ENCODE measurements around the gene CDK15. TPM values are rescaled to one million over a fixed set of nuclear protein-coding genes. Genes with fewer than 3 reads are reported as not detected.

CDK15 gene
- total RNA-seq, 1 donor from 2014 or later: 2.3 TPM

GRCh38 chr2:201904538-201905420 lies 98.4 kb downstream of the CDK15 start:
- DNase-seq (ENCODE audit: low read depth): no peak
- TF ChIP-seq CTCF (conservative IDR thresholded peaks at IDR 0.05; ENCODE audit: low read depth, low read length): no peak
- no peak overlapping the region for H3K4me3 ChIP-seq (ENCODE audit: low read depth, low read length)

- DNase-seq (ENCODE audit: low read depth): no peak
- H3K4me3 ChIP-seq (ENCODE audit: low read depth, low read length): no peak overlapping the region
- TF ChIP-seq CTCF (conservative IDR thresholded peaks at IDR 0.05; ENCODE audit: low read depth, low read length): no peak
These were observed 100.6 kb downstream of the CDK15 start for GRCh38 chr2:201906777-201907562.

GRCh38 chr2:201907563-201907881 lies 101.2 kb downstream of the CDK15 start:
- DNase-seq (ENCODE audit: low read depth): no peak
- TF ChIP-seq CTCF (conservative IDR thresholded peaks at IDR 0.05; ENCODE audit: low read depth, low read length): no peak
- H3K4me3 ChIP-seq (ENCODE audit: low read depth, low read length): no peak overlapping the region

- no peak overlapping the region for H3K4me3 ChIP-seq (ENCODE audit: low read depth, low read length)
- no peak for TF ChIP-seq CTCF (conservative IDR thresholded peaks at IDR 0.05; ENCODE audit: low read depth, low read length)
- DNase-seq (ENCODE audit: low read depth): no peak
These were observed 102.6 kb downstream of the CDK15 start for GRCh38 chr2:201908901-201909300.

GRCh38 chr2:201909348-201909747 lies 103.0 kb downstream of the CDK15 start:
- DNase-seq (ENCODE audit: low read depth): no peak
- no peak for TF ChIP-seq CTCF (conservative IDR thresholded peaks at IDR 0.05; ENCODE audit: low read depth, low read length)
- H3K4me3 ChIP-seq (ENCODE audit: low read depth, low read length): no peak overlapping the region

GRCh38 chr2:201909961-201910361 lies 103.6 kb downstream of the CDK15 start:
- H3K4me3 ChIP-seq (ENCODE audit: low read depth, low read length): no peak overlapping the region
- DNase-seq (ENCODE audit: low read depth): no peak
- no peak for TF ChIP-seq CTCF (conservative IDR thresholded peaks at IDR 0.05; ENCODE audit: low read depth, low read length)
